ENCODE measurements around the gene MAPKBP1. TPM values are rescaled to one million over a fixed set of nuclear protein-coding genes. Genes with fewer than 3 reads are reported as not detected.

MAPKBP1 gene
- total and polyA plus RNA-seq, 2 of the 4 experiments (the other 2 are of a cell fraction) = 12.5 to 15.3 TPM

DNA sequence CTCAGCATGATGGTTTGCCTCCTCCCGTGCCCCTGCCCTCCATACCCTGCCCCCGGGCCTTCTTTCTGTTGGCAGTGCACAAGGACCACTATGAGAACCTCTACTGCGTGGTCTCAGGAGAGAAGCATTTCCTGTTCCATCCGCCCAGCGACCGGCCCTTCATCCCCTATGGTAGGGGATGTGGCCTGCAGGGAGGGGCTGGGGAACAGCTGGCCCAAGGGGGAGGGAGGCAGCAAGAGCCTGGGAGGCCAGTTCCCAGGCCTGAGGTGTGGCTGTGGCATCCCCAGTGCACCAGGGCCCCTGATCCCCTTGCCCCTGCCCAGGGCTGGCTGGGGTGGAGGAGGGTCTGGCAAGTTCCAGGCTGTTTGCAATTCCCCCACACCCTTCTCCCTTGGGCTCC, 61.8 kb downstream of the MAPKBP1 start:
- Histone ChIP-seq H3K9ac (ENCODE audit: low read depth, low read length) (no peak overlapping the region), H2BK15ac (ENCODE audit: low read depth, low read length) (no peak overlapping the region), H4K8ac (ENCODE audit: low read depth in 2 of 2, low read length in 2 of 2) (no peak overlapping the region), H2BK20ac (ENCODE audit: low read depth, low read length) (no peak overlapping the region), H3K27ac (ENCODE audit: insufficient read depth, low read length) (no peak overlapping the region), H3K4me3 (ENCODE audit: insufficient read depth, low read depth, low read length) (no peak overlapping the region), H3K14ac (replicated peaks; ENCODE audit: low read depth, low read length) (no peak overlapping the region), H3K4me1 (ENCODE audit: control insufficient read depth, insufficient read depth, low read length) (no peaks in the 10 kb centered on the region), H2AK9ac (replicated peaks; ENCODE audit: low read depth, low read length, poor library complexity) (peak overlapping the region; percentile 60), H2AK5ac (ENCODE audit: low read depth, low read length) (no peak overlapping the region), H2BK120ac (ENCODE audit: low read depth, low read length) (no peak overlapping the region), H3K9me3 (ENCODE audit: control insufficient read depth, insufficient read depth, low read length) (no peaks in the 10 kb centered on the region), H3K36me3 (ENCODE audit: control insufficient read depth, insufficient read depth, low read length) (peaks cover 6% of the 10 kb centered on the region), H2AFZ (replicated peaks; ENCODE audit: low read length, poor library complexity) (no peak overlapping the region), H3K56ac (ENCODE audit: extremely low read depth, insufficient read depth, low read length) (no peak overlapping the region), H3K23ac (ENCODE audit: low read depth, low read length) (no peak overlapping the region; the same call in 1 of the 2 replicates), H2BK5ac (ENCODE audit: low read depth, low read length, poor library complexity, severe bottlenecking) (no peak overlapping the region), H3K4ac (ENCODE audit: low read depth, low read length) (no peak overlapping the region), H3K18ac (ENCODE audit: low read depth, low read length) (no peak overlapping the region), H3K4me2 (ENCODE audit: low read depth, low read length) (no peak overlapping the region), H3K27me3 (ENCODE audit: control insufficient read depth, insufficient read depth, low read length) (no peaks in the 10 kb centered on the region), H4K20me1 (ENCODE audit: insufficient read depth, low read length) (peaks cover 18% of the 10 kb centered on the region), H3K9me1 (ENCODE audit: insufficient read depth, low read length) (peaks cover 5% of the 10 kb centered on the region; the same call in 1 of the 2 replicates), H4K5ac (ENCODE audit: low read depth, low read length) (no peak overlapping the region), H4K91ac (ENCODE audit: insufficient read depth, low read depth, low read length) (no peak overlapping the region), H3K79me1 (ENCODE audit: low read depth in 1 of 2, low read length in 2 of 2) (peaks cover 2 to 12% of the 10 kb centered on the region in 2 experiments; a peak in 2 of 4 replicates)
- BruUV-seq (replicated peaks) = no TSS peak
- TF ChIP-seq CEBPB (IDR thresholded peaks at IDR 0.05; ENCODE audit: low read depth, low read length) (no peak), RCOR1 (IDR thresholded peaks at IDR 0.05; ENCODE audit: insufficient replicate concordance, low read length) (no peak)
- TF ChIP-seq, protein P1, sequence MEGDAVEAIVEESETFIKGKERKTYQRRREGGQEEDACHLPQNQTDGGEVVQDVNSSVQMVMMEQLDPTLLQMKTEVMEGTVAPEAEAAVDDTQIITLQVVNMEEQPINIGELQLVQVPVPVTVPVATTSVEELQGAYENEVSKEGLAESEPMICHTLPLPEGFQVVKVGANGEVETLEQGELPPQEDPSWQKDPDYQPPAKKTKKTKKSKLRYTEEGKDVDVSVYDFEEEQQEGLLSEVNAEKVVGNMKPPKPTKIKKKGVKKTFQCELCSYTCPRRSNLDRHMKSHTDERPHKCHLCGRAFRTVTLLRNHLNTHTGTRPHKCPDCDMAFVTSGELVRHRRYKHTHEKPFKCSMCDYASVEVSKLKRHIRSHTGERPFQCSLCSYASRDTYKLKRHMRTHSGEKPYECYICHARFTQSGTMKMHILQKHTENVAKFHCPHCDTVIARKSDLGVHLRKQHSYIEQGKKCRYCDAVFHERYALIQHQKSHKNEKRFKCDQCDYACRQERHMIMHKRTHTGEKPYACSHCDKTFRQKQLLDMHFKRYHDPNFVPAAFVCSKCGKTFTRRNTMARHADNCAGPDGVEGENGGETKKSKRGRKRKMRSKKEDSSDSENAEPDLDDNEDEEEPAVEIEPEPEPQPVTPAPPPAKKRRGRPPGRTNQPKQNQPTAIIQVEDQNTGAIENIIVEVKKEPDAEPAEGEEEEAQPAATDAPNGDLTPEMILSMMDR (conservative IDR thresholded peaks at IDR 0.05; ENCODE audit: low read depth, low read length) = no peak
- TF ChIP-seq, protein P2, sequence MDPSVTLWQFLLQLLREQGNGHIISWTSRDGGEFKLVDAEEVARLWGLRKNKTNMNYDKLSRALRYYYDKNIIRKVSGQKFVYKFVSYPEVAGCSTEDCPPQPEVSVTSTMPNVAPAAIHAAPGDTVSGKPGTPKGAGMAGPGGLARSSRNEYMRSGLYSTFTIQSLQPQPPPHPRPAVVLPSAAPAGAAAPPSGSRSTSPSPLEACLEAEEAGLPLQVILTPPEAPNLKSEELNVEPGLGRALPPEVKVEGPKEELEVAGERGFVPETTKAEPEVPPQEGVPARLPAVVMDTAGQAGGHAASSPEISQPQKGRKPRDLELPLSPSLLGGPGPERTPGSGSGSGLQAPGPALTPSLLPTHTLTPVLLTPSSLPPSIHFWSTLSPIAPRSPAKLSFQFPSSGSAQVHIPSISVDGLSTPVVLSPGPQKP (IDR thresholded peaks at IDR 0.05; ENCODE audit: borderline replicate concordance, low read depth, low read length) = no peak
- POLR2A ChIA-PET (ENCODE audit: unreplicated experiment) = no interaction called here
- ATAC-seq (ENCODE audit: low read depth) (no peak), DNase-seq (peak; percentile 12)
- intact Hi-C loops (cut with micrococcal nuclease) (no loop called here), dilution Hi-C loops (cut with HindIII; ENCODE audit: low sequenced_read_pairs, unreplicated experiment) (no loop called here), in situ Hi-C loops (cut with MboI; ENCODE audit: low sequenced_read_pairs) (no loop called here)
- CTCF ChIA-PET = no interaction called here
- WGBS, 2 experiments (ENCODE audit: extremely low coverage in 2 of 2, insufficient read length in 1 of 2) = 60% methylated on average over 1 of the region's 6 CpGs; no CpG with 5 or more reads in 1 of the 2 experiments
